Left renal pelvis (tissue), 4 donors: ENCODE results near the gene TBX22. TPM values are rescaled to one million over a fixed set of nuclear protein-coding genes. Genes with fewer than 3 reads are reported as not detected.
"Not testable (repeated sequence)": the region's sequence is repeated elsewhere in the genome, so short reads cannot be mapped to it uniquely, and the experiment has no call there.

Experiments used
- DNase-seq, 4 donors: peaks; one replicate each; pipeline ENCODE4 v3.0.0-alpha.2; 2013; ENCODE audit warnings: low read depth in 4 of 4, low spot score in 3 of 4
- polyA plus RNA-seq, 4 donors: library from polyadenylated mRNA; unstranded; fragments of 120-200 nt; gene quantifications; one replicate each; pipeline ENCODE4 v1.2.1, GENCODE V29; 2013; ENCODE audit not compliant: insufficient read length in 4 of 4

Gene TBX22, protein sequence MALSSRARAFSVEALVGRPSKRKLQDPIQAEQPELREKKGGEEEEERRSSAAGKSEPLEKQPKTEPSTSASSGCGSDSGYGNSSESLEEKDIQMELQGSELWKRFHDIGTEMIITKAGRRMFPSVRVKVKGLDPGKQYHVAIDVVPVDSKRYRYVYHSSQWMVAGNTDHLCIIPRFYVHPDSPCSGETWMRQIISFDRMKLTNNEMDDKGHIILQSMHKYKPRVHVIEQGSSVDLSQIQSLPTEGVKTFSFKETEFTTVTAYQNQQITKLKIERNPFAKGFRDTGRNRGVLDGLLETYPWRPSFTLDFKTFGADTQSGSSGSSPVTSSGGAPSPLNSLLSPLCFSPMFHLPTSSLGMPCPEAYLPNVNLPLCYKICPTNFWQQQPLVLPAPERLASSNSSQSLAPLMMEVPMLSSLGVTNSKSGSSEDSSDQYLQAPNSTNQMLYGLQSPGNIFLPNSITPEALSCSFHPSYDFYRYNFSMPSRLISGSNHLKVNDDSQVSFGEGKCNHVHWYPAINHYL
- polyA plus RNA-seq, result 10 to 100 TPM in 1 of 4 donors, 1 to 10 TPM in 3; 3.8 to 16.5 (median 4.3) TPM

GRCh38 chrX:80014141-80014940 is at the start of gene TBX22:
TSS of gene TBX22 (plus strand) at chrX:80014753. CDS start at chrX:80022270, 7,517 bp downstream.
- no peak for DNase-seq

GRCh38 chrX:79975605-79976004 is 38.9 kb upstream of the TBX22 start:
- no peak for DNase-seq

GRCh38 chrX:80004458-80004857 is 10.1 kb upstream of the TBX22 start:
- DNase-seq, result no peak

DNA sequence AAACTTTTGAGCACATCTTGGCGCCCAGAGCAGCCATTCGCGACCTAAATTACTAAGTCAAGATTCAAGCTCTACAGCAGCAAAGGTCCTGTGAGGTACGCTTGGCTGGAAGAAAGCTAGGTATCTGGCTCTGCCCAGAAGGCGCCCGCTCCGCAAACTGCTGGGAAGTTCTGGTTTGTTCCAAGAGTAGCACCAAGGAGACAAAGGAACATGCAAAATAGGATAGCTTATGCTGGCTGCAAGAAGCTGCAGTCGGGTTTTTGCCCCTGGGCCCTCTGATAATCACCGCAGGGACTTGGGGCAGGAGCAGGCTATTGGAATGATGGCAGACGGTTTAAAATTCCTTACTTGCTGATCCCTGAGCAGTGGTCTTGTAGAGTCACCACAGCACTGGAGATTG is 3.0 kb upstream of the TBX22 start:
- no peak for DNase-seq

GRCh38 chrX:80016182-80016581 is 1.6 kb downstream of the TBX22 start:
- no peak for DNase-seq

DNA sequence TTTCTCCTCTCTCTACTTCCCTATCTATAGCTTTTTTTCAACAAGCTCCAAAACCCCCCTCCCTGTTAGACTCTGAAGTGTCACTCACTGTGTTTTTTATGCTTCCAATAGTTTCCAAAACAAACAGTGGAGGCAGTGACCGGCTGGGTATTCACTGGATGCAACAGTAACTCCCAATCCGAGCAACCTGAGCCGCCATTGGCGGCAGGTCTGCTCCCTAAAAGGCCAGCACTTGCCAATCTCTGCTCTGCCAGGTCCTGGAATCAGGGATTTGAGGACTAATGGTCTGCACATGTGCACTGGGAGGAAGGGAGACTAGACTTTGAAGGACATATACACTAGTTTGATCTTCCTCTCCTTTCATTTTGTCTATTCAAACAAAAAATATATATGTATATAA is 7.1 kb downstream of the TBX22 start:
- no peak for DNase-seq

GRCh38 chrX:80022363-80023031 is 7.9 kb downstream of the TBX22 start:
- no peak for DNase-seq

DNA sequence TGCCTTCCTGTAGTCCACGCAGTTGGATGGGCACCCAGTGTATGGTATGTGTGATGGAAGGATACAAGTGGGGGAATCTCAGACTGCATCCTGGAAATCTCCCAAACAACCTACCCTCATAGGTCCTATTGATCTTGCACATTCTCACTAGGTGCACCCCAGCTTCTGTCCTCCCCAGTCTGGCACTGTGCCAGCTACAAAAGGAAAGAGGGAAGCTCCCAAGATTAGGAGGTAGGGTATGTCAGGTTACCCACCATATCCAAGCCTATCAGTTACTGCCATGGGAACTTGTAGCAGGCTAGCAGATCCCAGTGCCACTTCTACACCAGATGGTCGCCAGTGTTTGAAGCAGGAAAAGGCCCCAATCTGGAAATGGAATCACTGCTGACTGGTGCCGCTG is 11.6 kb downstream of the TBX22 start:
- no peak for DNase-seq

GRCh38 chrX:80066156-80066555 is 51.6 kb downstream of the TBX22 start:
- not testable (repeated sequence) for DNase-seq

GRCh38 chrX:80075625-80076024 is 61.1 kb downstream of the TBX22 start:
- not testable (repeated sequence) for DNase-seq
